Measurements from ENCODE around the gene MT2A. TPM values are rescaled to one million over a fixed set of nuclear protein-coding genes. Genes with fewer than 3 reads are reported as not detected.

MT2A gene
- total and polyA plus RNA-seq, 2 of the 13 experiments (the other 11 are each of a cell fraction or from before 2014, with no cell fraction given): 135 to 371 TPM

- POLR2A ChIA-PET: interaction anchor here (1.8 kb wide), 1 partner anchor 20 kb away, joined by 5 read pairs; the partner anchor contains the start of gene MT1E
Observed at GRCh38 chr16:56645311-56645710, 36.9 kb downstream of the MT2A start.

More at GRCh38 chr16:56645311-56645710, 36.9 kb downstream of the MT2A start:
- Histone ChIP-seq H3K4me1 (ENCODE audit: insufficient read depth, low read length) (peaks cover 40% of the 10 kb centered on the region), H2AFZ (ENCODE audit: low read length) (no peak overlapping the region), H3K27ac (ENCODE audit: extremely low read length, insufficient read depth, low read length) (no peak overlapping the region), H3K27me3 (ENCODE audit: control insufficient read depth in 1 of 2, insufficient read depth in 2 of 2, low read length in 2 of 2) (peaks cover 9 to 42% of the 10 kb centered on the region in 2 experiments; a peak in 4 of 5 replicates), H3K9me3 (ENCODE audit: low read length) (no peaks in the 10 kb centered on the region), H3K9ac (ENCODE audit: insufficient read depth, low read depth, low read length) (no peak overlapping the region), H3K4me3 (replicated peaks in 1 of 3; ENCODE audit: insufficient read depth in 1 of 3, low read depth in 2 of 3, low read length in 3 of 3) (no peak overlapping the region), H3K36me3 (replicated peaks in 1 of 2; ENCODE audit: control insufficient read depth in 1 of 2, insufficient read depth in 2 of 2, low read length in 2 of 2) (no peaks in the 10 kb centered on the region), H3K4me2 (ENCODE audit: low read depth, low read length) (no peak overlapping the region), H3K79me2 (ENCODE audit: insufficient read depth, low read length) (no peaks in the 10 kb centered on the region), H4K20me1 (ENCODE audit: insufficient read depth, low read length) (no peaks in the 10 kb centered on the region)
- TF ChIP-seq PCBP1 (IDR thresholded peaks at IDR 0.05; ENCODE audit: borderline replicate concordance, low read depth, low read length) (no peak), KMT2A (CRISPR knock-in tag; IDR thresholded peaks at IDR 0.05) (no peak), ZFP82 (CRISPR knock-in tag; IDR thresholded peaks at IDR 0.05; ENCODE audit: borderline replicate concordance) (no peak), KLF9 (CRISPR knock-in tag; IDR thresholded peaks at IDR 0.05; ENCODE audit: low read depth) (no peak), ZNF564 (CRISPR knock-in tag; IDR thresholded peaks at IDR 0.05) (no peak), IKZF5 (CRISPR knock-in tag; IDR thresholded peaks at IDR 0.05) (no peak), HES4 (CRISPR knock-in tag; IDR thresholded peaks at IDR 0.05; ENCODE audit: borderline replicate concordance) (no peak)
- TF ChIP-seq, protein P1, sequence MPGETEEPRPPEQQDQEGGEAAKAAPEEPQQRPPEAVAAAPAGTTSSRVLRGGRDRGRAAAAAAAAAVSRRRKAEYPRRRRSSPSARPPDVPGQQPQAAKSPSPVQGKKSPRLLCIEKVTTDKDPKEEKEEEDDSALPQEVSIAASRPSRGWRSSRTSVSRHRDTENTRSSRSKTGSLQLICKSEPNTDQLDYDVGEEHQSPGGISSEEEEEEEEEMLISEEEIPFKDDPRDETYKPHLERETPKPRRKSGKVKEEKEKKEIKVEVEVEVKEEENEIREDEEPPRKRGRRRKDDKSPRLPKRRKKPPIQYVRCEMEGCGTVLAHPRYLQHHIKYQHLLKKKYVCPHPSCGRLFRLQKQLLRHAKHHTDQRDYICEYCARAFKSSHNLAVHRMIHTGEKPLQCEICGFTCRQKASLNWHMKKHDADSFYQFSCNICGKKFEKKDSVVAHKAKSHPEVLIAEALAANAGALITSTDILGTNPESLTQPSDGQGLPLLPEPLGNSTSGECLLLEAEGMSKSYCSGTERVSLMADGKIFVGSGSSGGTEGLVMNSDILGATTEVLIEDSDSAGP (CRISPR knock-in tag; IDR thresholded peaks at IDR 0.05; ENCODE audit: borderline replicate concordance): no peak
- BruUV-seq (replicated peaks): no TSS peak
- ATAC-seq: no peak
- DNase-seq (ENCODE audit: low spot score): no peak
- CTCF ChIA-PET (ENCODE audit: low intra/inter-chr PET ratio, low total read pairs): no interaction called here
- FAIRE-seq: no peak
- intact Hi-C loops (cut with micrococcal nuclease; ENCODE audit: unreplicated experiment) (no loop called here), in situ Hi-C loops (cut with HindIII; ENCODE audit: extremely low pct_ligation_motif_present, low pct_unique_long_range_greater_than_20kb) (no loop called here)
- WGBS (ENCODE audit: low lambda C conversion rate): 8% methylated on average over 1 of the region's 1 CpG
